IMR-90 (cell line): ENCODE results near the gene RPEL1. TPM values are rescaled to one million over a fixed set of nuclear protein-coding genes. Genes with fewer than 3 reads are reported as not detected.

ENCODE experiments used
- ATAC-seq: fragments of 200-7000 bp; cut with Tn5 transposase; 2 replicates; pipeline ENCODE4 v1.9.1; 2020; ENCODE audit warnings: low read depth, mild to moderate bottlenecking, moderate library complexity
- BruUV-seq: library from RNA; stranded (reverse); fragments of 400-500 nt; replicated peaks from 2 replicates; lab custom pipeline; 2021; lab: Mats Ljungman, UMichigan
- CTCF ChIA-PET: fragments of 300-600 bp; formaldehyde crosslinking; extraction: SDS; loops from one replicate; lab custom pipeline; 2021; ENCODE audit warnings: antibody characterized with exemption; lab: Yijun Ruan, JAX
- POLR2A ChIA-PET: fragments of 300-600 bp; sonication (Branson Sonifier 250); formaldehyde crosslinking; loops from one replicate; lab custom pipeline; 2022; ENCODE audit warnings: antibody characterized with exemption; ENCODE audit not compliant: unreplicated experiment; lab: Charles Lee
- DNase-seq: peaks from one replicate; pipeline ENCODE4 v3.0.0; 2013
- H2AFZ ChIP-seq: replicated peaks from 2 replicates; pipeline ENCODE3; 2013; ENCODE audit warnings: low read length, mild to moderate bottlenecking; ENCODE audit not compliant: poor library complexity
- H2AK5ac ChIP-seq: 2 replicates; pipeline ENCODE4 v1.6.1; 2013; ENCODE audit warnings: low read depth, low read length, inconsistent platforms
- H2AK9ac ChIP-seq: replicated peaks from 2 replicates; pipeline ENCODE3; 2013; ENCODE audit warnings: mild to moderate bottlenecking, low read depth, low read length, moderate library complexity; ENCODE audit not compliant: poor library complexity
- H2BK120ac ChIP-seq: 2 replicates; pipeline ENCODE4 v1.6.1; 2013; ENCODE audit warnings: low read depth, low read length, inconsistent platforms
- H2BK15ac ChIP-seq: 3 replicates; pipeline ENCODE4 v1.6.1; 2013; ENCODE audit warnings: low read depth, low read length, inconsistent platforms
- H2BK20ac ChIP-seq: 2 replicates; pipeline ENCODE4 v1.6.1; 2013; ENCODE audit warnings: low read depth, mild to moderate bottlenecking, inconsistent platforms, low read length, moderate library complexity
- H2BK5ac ChIP-seq: 2 replicates; pipeline ENCODE4 v1.6.1; 2013; ENCODE audit warnings: mild to moderate bottlenecking, low read depth, low read length, inconsistent platforms; ENCODE audit not compliant: poor library complexity, severe bottlenecking
- H3K14ac ChIP-seq: replicated peaks from 2 replicates; pipeline ENCODE4 v1.6.1; 2013; ENCODE audit warnings: low read depth, low read length, inconsistent platforms
- H3K18ac ChIP-seq: 2 replicates; pipeline ENCODE4 v1.6.1; 2013; ENCODE audit warnings: low read depth, low read length, control low read depth
- H3K23ac ChIP-seq: 2 replicates; pipeline ENCODE4 v1.6.1; 2013; ENCODE audit warnings: low read depth, low read length, inconsistent platforms
- H3K27ac ChIP-seq: 2 replicates; pipeline ENCODE4 v1.5.1; 2013; ENCODE audit warnings: mild to moderate bottlenecking, control low read depth, low read length; ENCODE audit not compliant: insufficient read depth
- H3K27me3 ChIP-seq: 2 replicates; pipeline ENCODE4 v1.6.1; 2013; ENCODE audit warnings: low read length; ENCODE audit not compliant: control insufficient read depth, insufficient read depth
- H3K36me3 ChIP-seq: 2 replicates; pipeline ENCODE4 v1.6.1; 2013; ENCODE audit warnings: low read length, mixed read lengths; ENCODE audit not compliant: control insufficient read depth, insufficient read depth
- H3K4ac ChIP-seq: 2 replicates; pipeline ENCODE4 v1.6.1; 2013; ENCODE audit warnings: low read depth, low read length, inconsistent platforms
- H3K4me1 ChIP-seq: 2 replicates; pipeline ENCODE4 v1.6.1; 2013; ENCODE audit warnings: low read length, mixed read lengths; ENCODE audit not compliant: control insufficient read depth, insufficient read depth
- H3K4me2 ChIP-seq: 2 replicates; pipeline ENCODE4 v1.6.1; 2013; ENCODE audit warnings: low read depth, mild to moderate bottlenecking, control low read depth, low read length, moderate library complexity
- H3K4me3 ChIP-seq: 2 replicates; pipeline ENCODE4 v1.5.1; 2013; ENCODE audit warnings: low read depth, mild to moderate bottlenecking, control low read depth, low read length, moderate library complexity; ENCODE audit not compliant: insufficient read depth
- H3K56ac ChIP-seq: 2 replicates; pipeline ENCODE4 v1.6.1; 2013; ENCODE audit warnings: low read length, inconsistent platforms; ENCODE audit not compliant: insufficient read depth; ENCODE audit errors: extremely low read depth
- H3K79me1 ChIP-seq, 2 experiments: 2 replicates each; pipeline ENCODE4 v1.6.1; 2013; ENCODE audit warnings: low read length in 2 of 2, inconsistent platforms in 1 of 2, low read depth in 1 of 2
- H3K9ac ChIP-seq: 2 replicates; pipeline ENCODE4 v1.6.1; 2013; ENCODE audit warnings: low read depth, low read length, control low read depth
- H3K9me1 ChIP-seq: 2 replicates; pipeline ENCODE4 v1.6.1; 2013; ENCODE audit warnings: low read length, inconsistent platforms; ENCODE audit not compliant: insufficient read depth
- H3K9me3 ChIP-seq: 2 replicates; pipeline ENCODE4 v1.6.1; 2013; ENCODE audit warnings: low read length; ENCODE audit not compliant: control insufficient read depth, insufficient read depth
- H4K20me1 ChIP-seq: 2 replicates; pipeline ENCODE4 v1.6.1; 2013; ENCODE audit warnings: low read length, inconsistent platforms; ENCODE audit not compliant: insufficient read depth
- H4K5ac ChIP-seq: 2 replicates; pipeline ENCODE4 v1.6.1; 2013; ENCODE audit warnings: mild to moderate bottlenecking, low read depth, low read length, control low read depth
- H4K8ac ChIP-seq, 2 experiments: 2 replicates each; pipeline ENCODE4 v1.6.1; 2013; ENCODE audit warnings: low read depth in 2 of 2, low read length in 2 of 2, control low read depth in 1 of 2, inconsistent platforms in 1 of 2
- H4K91ac ChIP-seq: 2 replicates; pipeline ENCODE4 v1.6.1; 2013; ENCODE audit warnings: low read depth, low read length, inconsistent platforms; ENCODE audit not compliant: insufficient read depth
- BHLHE40 ChIP-seq: fragments of 150-350 bp; IDR thresholded peaks from 2 replicates; pipeline ENCODE4 v1.6.1; 2016; ENCODE audit warnings: mild to moderate bottlenecking, low read depth, low read length
- FOS ChIP-seq: fragments of 150-350 bp; IDR thresholded peaks from 2 replicates; pipeline ENCODE4 v1.6.1; 2016; ENCODE audit warnings: low read depth, low read length
- NFE2L2 ChIP-seq: fragments of 150-350 bp; IDR thresholded peaks from 2 replicates; pipeline ENCODE4 v1.6.1; 2016; ENCODE audit warnings: low read depth, mild to moderate bottlenecking, low read length
- RAD21 ChIP-seq: IDR thresholded peaks from 2 replicates; pipeline ENCODE4 v1.6.1; 2012; ENCODE audit warnings: low read length, improper control_type of control experiment
- RCOR1 ChIP-seq: IDR thresholded peaks from 2 replicates; pipeline ENCODE4 v1.6.1; 2012; ENCODE audit warnings: mild to moderate bottlenecking, low read length, improper control_type of control experiment; ENCODE audit not compliant: insufficient replicate concordance
- RFX5 ChIP-seq: IDR thresholded peaks from 2 replicates; pipeline ENCODE4 v1.8.0; 2012; ENCODE audit warnings: low read depth, mild to moderate bottlenecking, low read length, moderate library complexity
- SMC3 ChIP-seq: fragments of 150-350 bp; IDR thresholded peaks from 2 replicates; pipeline ENCODE4 v1.6.1; 2016; ENCODE audit warnings: low read depth, mild to moderate bottlenecking, antibody characterized with exemption, low read length, moderate library complexity
- WGBS, 2 experiments: methylation state at CpG; one replicate each; pipeline versions ENCODE4 v1.1.5 to v1.1.7; 2013; ENCODE audit warnings: missing lambda C conversion rate in 2 of 2; ENCODE audit not compliant: insufficient read length in 1 of 2; ENCODE audit errors: extremely low coverage in 2 of 2; 5-methylcytosine and 5-hydroxymethylcytosine counted together
- dilution Hi-C: fragments of 300-500 bp; cut with HindIII; formaldehyde crosslinking; loops from one replicate; pipeline ENCODE4 v1.14.3; 2018; ENCODE audit warnings: low sequenced_read_pairs; ENCODE audit not compliant: unreplicated experiment
- in situ Hi-C: fragments of 300-500 bp; cut with MboI; formaldehyde crosslinking; loops from 3 replicates; pipeline ENCODE4 v1.14.3; 2019; ENCODE audit warnings: low sequenced_read_pairs, inconsistent platforms, mixed read lengths
- intact Hi-C: fragments of 100-400 bp; cut with micrococcal nuclease; formaldehyde crosslinking; loops from 2 replicates; pipeline ENCODE4 v1.10.0; 2022
- polyA plus RNA-seq, 3 experiments: library from polyadenylated mRNA; depleted of rRNA; stranded (reverse); fragments of >200 nt; gene quantifications; 2 replicates each; pipeline ENCODE4 v1.2.3, GENCODE V29; 2012; ENCODE audit warnings: low replicate concordance in 1 of 3
- total RNA-seq: library from RNA; depleted of rRNA; stranded (reverse); fragments of >200 nt; gene quantifications from 2 replicates; pipeline ENCODE4 v1.2.3, GENCODE V29; 2012
- TF ChIP-seq, protein P1 (sequence below): fragments of 150-350 bp; IDR thresholded peaks from 2 replicates; pipeline ENCODE4 v1.6.1; 2017; ENCODE audit warnings: mild to moderate bottlenecking, antibody characterized with exemption, low read length, low read depth
- TF ChIP-seq, protein P2 (sequence below): fragments of 150-350 bp; IDR thresholded peaks from 2 replicates; pipeline ENCODE4 v1.6.1; 2016; ENCODE audit warnings: low read depth, mild to moderate bottlenecking, low read length, moderate library complexity, borderline replicate concordance
- TF ChIP-seq, protein P3 (sequence below): conservative IDR thresholded peaks from 2 replicates; pipeline ENCODE4 v1.5.1; 2012; ENCODE audit warnings: mild to moderate bottlenecking, low read depth, low read length, improper control_type of control experiment

Gene RPEL1
- total and polyA plus RNA-seq, 2 of the 4 experiments (the other 2 are of a cell fraction): under 0.01 to 0.26 TPM

DNA sequence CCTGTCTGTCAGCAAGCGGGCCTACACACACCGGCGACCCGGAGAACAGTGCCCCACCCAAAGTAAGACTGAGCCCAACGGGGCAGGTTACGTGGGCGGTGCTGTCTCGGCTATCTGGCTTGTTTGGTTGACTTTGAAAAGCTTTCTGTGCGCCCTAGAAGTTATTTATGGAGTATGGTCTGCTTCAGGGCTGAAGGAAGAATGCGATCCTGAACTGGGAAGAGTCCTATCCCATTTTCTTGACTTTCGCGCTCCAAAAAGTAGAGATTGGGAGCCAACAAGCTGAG is 32.8 kb downstream of the RPEL1 start:
- Histone ChIP-seq H3K23ac (no peak overlapping the region), H3K4ac (no peak overlapping the region), H3K14ac (no peak overlapping the region), H3K9ac (no peak overlapping the region), H3K27me3 (peaks cover 24% of the 10 kb centered on the region), H4K91ac (no peak overlapping the region), H2BK15ac (no peak overlapping the region), H4K20me1 (peaks cover 20% of the 10 kb centered on the region), H3K27ac (no peak overlapping the region), H3K56ac (no peak overlapping the region), H3K4me1 (peaks cover 9% of the 10 kb centered on the region), H2AK5ac (no peak overlapping the region), H3K18ac (no peak overlapping the region), H4K8ac (no peak overlapping the region), H3K9me3 (no peaks in the 10 kb centered on the region), H2BK20ac (no peak overlapping the region), H3K36me3 (no peaks in the 10 kb centered on the region), H2AK9ac (no peak overlapping the region), H2BK120ac (no peak overlapping the region), H4K5ac (no peak overlapping the region), H3K9me1 (peaks cover 3% of the 10 kb centered on the region; the same call in 1 of the 2 replicates), H3K79me1 (peaks cover 0 to 8% of the 10 kb centered on the region in 2 experiments; a peak in 2 of 4 replicates), H3K4me3 (no peak overlapping the region), H2AFZ (peak overlapping the region; percentile 46), H2BK5ac (no peak overlapping the region), H3K4me2 (no peak overlapping the region)
- DNase-seq (no peak), ATAC-seq (no peak)
- no TSS peak for BruUV-seq
- ChIA-PET POLR2A (no interaction called here), CTCF (interaction anchor here (1.3 kb wide), 1 partner anchor 55 kb away, joined by 6 read pairs; no protein-coding TSS in a partner anchor)
- dilution Hi-C loops (no loop called here), intact Hi-C loops (no loop called here), in situ Hi-C loops (no loop called here)
- WGBS, 2 experiments: 5% methylated on average over 4 of the region's 12 CpGs; no CpG with 5 or more reads in 1 of the 2 experiments
- TF ChIP-seq, protein P1, sequence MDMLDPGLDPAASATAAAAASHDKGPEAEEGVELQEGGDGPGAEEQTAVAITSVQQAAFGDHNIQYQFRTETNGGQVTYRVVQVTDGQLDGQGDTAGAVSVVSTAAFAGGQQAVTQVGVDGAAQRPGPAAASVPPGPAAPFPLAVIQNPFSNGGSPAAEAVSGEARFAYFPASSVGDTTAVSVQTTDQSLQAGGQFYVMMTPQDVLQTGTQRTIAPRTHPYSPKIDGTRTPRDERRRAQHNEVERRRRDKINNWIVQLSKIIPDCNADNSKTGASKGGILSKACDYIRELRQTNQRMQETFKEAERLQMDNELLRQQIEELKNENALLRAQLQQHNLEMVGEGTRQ: no peak
- TF ChIP-seq, protein P2, sequence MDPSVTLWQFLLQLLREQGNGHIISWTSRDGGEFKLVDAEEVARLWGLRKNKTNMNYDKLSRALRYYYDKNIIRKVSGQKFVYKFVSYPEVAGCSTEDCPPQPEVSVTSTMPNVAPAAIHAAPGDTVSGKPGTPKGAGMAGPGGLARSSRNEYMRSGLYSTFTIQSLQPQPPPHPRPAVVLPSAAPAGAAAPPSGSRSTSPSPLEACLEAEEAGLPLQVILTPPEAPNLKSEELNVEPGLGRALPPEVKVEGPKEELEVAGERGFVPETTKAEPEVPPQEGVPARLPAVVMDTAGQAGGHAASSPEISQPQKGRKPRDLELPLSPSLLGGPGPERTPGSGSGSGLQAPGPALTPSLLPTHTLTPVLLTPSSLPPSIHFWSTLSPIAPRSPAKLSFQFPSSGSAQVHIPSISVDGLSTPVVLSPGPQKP: no peak
- TF ChIP-seq RAD21 (no peak), SMC3 (no peak), FOS (no peak), BHLHE40 (no peak), RFX5 (no peak), NFE2L2 (no peak), RCOR1 (no peak)
- TF ChIP-seq, protein P3, sequence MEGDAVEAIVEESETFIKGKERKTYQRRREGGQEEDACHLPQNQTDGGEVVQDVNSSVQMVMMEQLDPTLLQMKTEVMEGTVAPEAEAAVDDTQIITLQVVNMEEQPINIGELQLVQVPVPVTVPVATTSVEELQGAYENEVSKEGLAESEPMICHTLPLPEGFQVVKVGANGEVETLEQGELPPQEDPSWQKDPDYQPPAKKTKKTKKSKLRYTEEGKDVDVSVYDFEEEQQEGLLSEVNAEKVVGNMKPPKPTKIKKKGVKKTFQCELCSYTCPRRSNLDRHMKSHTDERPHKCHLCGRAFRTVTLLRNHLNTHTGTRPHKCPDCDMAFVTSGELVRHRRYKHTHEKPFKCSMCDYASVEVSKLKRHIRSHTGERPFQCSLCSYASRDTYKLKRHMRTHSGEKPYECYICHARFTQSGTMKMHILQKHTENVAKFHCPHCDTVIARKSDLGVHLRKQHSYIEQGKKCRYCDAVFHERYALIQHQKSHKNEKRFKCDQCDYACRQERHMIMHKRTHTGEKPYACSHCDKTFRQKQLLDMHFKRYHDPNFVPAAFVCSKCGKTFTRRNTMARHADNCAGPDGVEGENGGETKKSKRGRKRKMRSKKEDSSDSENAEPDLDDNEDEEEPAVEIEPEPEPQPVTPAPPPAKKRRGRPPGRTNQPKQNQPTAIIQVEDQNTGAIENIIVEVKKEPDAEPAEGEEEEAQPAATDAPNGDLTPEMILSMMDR: no peak
